ENCODE results near the gene ZNF521.

The ZNF521 gene

DNA sequence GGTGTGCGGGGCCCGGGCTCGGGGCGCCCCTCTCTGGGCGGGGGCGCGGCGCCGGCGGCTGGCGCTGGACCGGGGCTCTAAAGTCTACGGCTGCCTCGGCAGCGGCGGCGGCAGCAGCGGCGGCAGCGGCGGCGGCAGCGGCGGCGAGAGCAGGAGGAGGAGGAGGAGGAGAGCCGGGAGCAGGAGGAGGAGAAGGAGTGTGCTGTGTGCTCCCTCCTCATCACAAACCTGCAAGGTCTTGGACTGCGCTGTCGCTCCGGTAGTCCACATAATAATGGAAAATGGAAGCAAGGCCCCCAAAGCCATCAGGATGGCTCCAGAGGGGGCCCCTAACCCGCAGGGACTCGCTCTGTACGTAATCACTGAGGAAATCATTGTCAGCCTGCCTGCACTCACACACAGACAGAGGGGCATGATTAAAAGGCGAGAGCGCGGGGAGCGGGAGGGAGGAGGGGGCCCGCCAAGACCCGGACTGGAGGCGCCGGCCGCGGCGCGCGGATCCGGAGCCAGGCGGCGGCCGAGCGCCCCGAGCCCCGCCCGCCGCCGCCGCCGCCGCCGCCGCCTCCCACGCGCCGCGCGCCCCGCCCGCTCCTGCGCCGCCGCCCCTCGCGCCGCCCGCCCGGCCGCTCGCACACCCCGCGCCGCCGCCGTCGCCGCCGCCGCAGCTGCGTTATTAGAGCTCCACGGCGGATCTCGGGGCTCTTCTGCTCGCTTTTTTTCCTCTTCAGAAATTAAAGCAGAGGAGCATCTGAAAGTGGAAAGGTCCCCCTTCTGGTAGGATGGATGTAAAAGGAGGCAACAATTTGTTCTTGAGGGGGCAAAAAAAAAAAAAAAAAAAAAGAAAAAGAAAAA, at the start of gene ZNF521:
Gene ZNF521, minus strand, starts transcription at position 390 of the 852 bp plus-strand sequence. CDS start 1,220 bp downstream, outside the sequence.
- no peaks in the 10 kb centered on the region for H3K36me3 ChIP-seq
- H3K27ac ChIP-seq, result no peak within 1 kb of the TSS
- peak within 1 kb of the TSS; percentile 98 for H3K4me2 ChIP-seq
- no peaks in the 10 kb centered on the region for H3K9me3 ChIP-seq
- H3K27me3 ChIP-seq, result peaks cover 75% of the 10 kb centered on the region
- peak within 1 kb of the TSS; percentile 72 for H3K4me3 ChIP-seq
- H4K20me1 ChIP-seq, result peaks cover 61% of the 10 kb centered on the region
- H3K9ac ChIP-seq, result peak within 1 kb of the TSS; percentile 67
- H3K4me1 ChIP-seq, result peaks cover 28% of the 10 kb centered on the region
- no peak for TF ChIP-seq Cebpa-rat (IDR thresholded peaks at IDR 0.05)

DNA sequence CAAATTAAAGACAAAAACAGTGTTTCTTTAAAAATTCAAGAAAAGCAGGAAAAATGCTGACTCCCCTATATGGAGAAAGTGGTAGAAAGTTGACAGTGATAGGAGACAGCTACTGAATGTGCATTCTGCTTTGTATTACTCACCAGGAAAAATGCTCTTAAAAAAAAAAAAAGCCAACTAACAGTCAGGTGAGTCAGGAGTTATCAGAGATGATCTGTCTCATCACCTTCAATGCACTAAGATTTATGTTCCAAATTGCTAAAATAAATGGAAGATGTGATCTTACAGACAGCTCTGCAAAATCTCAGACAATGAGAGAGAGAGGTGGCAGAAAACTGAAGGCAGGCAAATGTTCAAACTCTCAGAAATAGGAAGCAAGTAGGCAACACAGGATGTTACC, 47.6 kb upstream of the ZNF521 start:
- H3K36me3 ChIP-seq, result no peaks in the 10 kb centered on the region
- H3K4me2 ChIP-seq, result no peak overlapping the region
- no peak for TF ChIP-seq Cebpa-rat (IDR thresholded peaks at IDR 0.05)
- no peaks in the 10 kb centered on the region for H3K27me3 ChIP-seq
- H3K9me3 ChIP-seq, result peaks cover 14% of the 10 kb centered on the region
- H3K4me1 ChIP-seq, result no peaks in the 10 kb centered on the region
- no peak overlapping the region for H3K4me3 ChIP-seq
- no peak overlapping the region for H3K9ac ChIP-seq
- no peaks in the 10 kb centered on the region for H4K20me1 ChIP-seq
- no peak overlapping the region for H3K27ac ChIP-seq

DNA sequence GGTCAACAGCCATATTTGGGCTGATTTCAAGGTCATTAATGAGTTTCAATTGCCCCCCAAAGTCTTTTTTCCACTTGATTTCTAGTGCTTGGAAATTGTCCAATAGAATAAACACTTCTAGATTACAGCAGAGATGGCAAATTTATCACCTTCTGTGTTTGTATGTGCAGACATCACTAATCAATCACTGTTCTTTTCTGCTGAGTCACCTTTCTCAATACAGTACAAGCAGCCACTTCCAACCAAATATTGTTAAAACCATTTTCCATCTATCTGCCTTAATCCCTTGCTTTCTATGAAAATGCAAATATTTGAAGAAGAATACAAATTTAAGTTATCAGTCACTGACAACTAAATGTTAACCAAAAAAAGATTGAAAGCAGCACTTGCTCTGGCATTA, 40.2 kb upstream of the ZNF521 start:
- Histone ChIP-seq H3K36me3 (no peaks in the 10 kb centered on the region), H3K4me3 (no peak overlapping the region), H3K4me2 (no peak overlapping the region), H3K27me3 (no peaks in the 10 kb centered on the region), H4K20me1 (no peaks in the 10 kb centered on the region), H3K9ac (no peak overlapping the region), H3K27ac (no peak overlapping the region), H3K9me3 (peaks cover 33% of the 10 kb centered on the region), H3K4me1 (no peaks in the 10 kb centered on the region)
- no peak for TF ChIP-seq Cebpa-rat (IDR thresholded peaks at IDR 0.05)

DNA sequence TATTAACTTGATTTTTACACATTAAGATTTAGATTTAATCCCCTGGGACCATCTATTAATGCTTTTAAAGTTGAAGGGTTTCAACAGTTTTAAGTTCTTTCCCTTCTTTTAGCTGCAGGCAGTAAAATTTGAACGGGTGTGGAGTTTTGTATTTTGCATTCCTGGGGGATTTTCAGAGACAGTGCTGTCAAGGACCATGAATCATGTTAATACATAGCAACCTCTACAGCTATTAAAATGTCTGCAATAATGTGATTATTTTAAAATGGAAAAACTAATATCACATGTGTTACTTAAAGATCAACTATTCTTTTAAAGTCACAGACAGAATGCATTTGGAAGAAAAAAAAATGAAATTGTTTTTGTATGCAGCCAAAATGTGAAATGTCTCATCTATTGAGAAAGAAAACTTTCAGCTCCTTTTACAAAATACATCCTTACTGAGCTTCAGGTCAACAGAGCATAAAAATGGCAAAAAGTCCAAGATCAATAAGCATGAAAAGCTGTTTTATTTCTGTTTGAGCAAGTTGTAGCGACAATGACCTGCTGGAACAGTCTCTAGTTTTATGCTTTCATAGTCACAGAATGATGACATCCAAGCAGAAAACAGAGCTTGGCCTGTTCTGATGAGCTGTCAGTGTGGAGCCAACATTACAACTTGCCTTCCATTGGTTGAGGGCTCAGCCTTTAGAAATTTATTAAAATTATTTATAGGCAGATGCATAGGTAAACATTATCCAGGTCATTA, 21.6 kb upstream of the ZNF521 start:
- H3K4me1 ChIP-seq, result no peaks in the 10 kb centered on the region
- no peaks in the 10 kb centered on the region for H3K9me3 ChIP-seq
- no peak overlapping the region for H3K9ac ChIP-seq
- H3K4me2 ChIP-seq, result no peak overlapping the region
- no peak overlapping the region for H3K4me3 ChIP-seq
- no peak overlapping the region for H3K27ac ChIP-seq
- H4K20me1 ChIP-seq, result no peaks in the 10 kb centered on the region
- TF ChIP-seq Cebpa-rat (IDR thresholded peaks at IDR 0.05), result no peak
- no peaks in the 10 kb centered on the region for H3K36me3 ChIP-seq
- H3K27me3 ChIP-seq, result no peaks in the 10 kb centered on the region

DNA sequence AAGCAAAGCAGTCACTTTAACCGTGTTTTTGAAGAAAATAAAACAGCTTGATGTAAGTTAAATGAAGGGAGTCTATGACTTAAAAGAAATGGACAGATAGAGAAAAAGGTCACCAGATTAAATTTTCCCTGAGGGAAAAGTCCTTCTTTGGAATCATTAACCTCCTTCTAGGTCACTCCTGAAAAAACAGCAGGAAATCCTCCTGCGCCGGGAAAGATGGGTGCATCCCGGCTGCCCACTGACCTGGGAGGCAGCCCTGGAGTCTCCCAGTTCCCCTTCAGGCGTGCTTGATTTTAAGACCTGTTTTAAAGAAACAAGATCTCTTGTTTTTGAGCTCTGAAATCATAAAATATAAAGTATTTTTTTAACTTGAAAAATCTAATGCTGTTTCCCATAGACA, 18.4 kb upstream of the ZNF521 start:
- no peak overlapping the region for H3K27ac ChIP-seq
- no peaks in the 10 kb centered on the region for H3K9me3 ChIP-seq
- no peaks in the 10 kb centered on the region for H4K20me1 ChIP-seq
- no peaks in the 10 kb centered on the region for H3K4me1 ChIP-seq
- H3K36me3 ChIP-seq, result no peaks in the 10 kb centered on the region
- no peak overlapping the region for H3K4me2 ChIP-seq
- H3K9ac ChIP-seq, result no peak overlapping the region
- TF ChIP-seq Cebpa-rat (IDR thresholded peaks at IDR 0.05), result no peak
- no peaks in the 10 kb centered on the region for H3K27me3 ChIP-seq
- no peak overlapping the region for H3K4me3 ChIP-seq

DNA sequence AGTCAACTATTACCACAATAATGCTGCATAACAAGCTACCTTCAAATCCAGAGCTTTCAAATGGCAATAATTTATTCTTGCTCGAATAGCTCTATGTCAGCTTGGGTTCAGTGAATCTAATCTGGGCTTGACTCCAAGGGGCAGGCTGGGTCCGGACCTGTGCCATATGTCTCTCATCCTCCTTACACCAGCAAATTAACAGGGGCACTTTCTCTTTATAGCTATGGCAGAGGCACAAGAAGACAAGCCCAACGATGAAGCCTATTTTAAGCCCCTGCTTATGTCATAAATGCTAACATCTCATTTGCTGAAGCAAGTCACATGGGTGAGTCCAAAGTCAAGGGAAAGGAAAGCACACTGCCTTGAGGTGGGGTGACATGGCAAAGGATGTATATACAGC, 13.3 kb upstream of the ZNF521 start:
- no peaks in the 10 kb centered on the region for H3K4me1 ChIP-seq
- no peaks in the 10 kb centered on the region for H3K27me3 ChIP-seq
- H4K20me1 ChIP-seq, result no peaks in the 10 kb centered on the region
- no peaks in the 10 kb centered on the region for H3K36me3 ChIP-seq
- no peaks in the 10 kb centered on the region for H3K9me3 ChIP-seq
- H3K4me2 ChIP-seq, result no peak overlapping the region
- no peak for TF ChIP-seq Cebpa-rat (IDR thresholded peaks at IDR 0.05)
- no peak overlapping the region for H3K9ac ChIP-seq
- H3K27ac ChIP-seq, result no peak overlapping the region
- H3K4me3 ChIP-seq, result no peak overlapping the region

DNA sequence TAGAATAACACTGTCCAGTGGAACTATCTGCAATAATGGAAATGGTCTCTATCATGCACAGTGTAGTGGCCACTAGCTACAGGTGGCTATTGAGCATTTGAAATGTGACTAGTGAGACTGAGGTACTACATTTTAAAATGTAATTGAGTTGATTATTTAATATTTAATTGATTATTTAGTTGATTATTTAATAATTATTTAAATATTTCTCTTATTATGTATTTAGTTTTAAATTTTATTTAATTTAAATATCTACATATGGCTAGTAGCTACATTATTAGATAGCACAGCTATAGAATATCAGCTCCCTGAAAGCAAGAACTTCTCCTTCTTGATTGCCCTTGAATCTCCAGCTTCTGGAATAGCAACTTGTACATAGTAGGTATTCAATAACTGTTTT, 12.8 kb upstream of the ZNF521 start:
- Histone ChIP-seq H3K36me3 (no peaks in the 10 kb centered on the region), H3K27ac (no peak overlapping the region), H4K20me1 (no peaks in the 10 kb centered on the region), H3K9ac (no peak overlapping the region), H3K4me2 (no peak overlapping the region), H3K27me3 (no peaks in the 10 kb centered on the region), H3K4me1 (no peaks in the 10 kb centered on the region), H3K9me3 (no peaks in the 10 kb centered on the region), H3K4me3 (no peak overlapping the region)
- no peak for TF ChIP-seq Cebpa-rat (IDR thresholded peaks at IDR 0.05)

DNA sequence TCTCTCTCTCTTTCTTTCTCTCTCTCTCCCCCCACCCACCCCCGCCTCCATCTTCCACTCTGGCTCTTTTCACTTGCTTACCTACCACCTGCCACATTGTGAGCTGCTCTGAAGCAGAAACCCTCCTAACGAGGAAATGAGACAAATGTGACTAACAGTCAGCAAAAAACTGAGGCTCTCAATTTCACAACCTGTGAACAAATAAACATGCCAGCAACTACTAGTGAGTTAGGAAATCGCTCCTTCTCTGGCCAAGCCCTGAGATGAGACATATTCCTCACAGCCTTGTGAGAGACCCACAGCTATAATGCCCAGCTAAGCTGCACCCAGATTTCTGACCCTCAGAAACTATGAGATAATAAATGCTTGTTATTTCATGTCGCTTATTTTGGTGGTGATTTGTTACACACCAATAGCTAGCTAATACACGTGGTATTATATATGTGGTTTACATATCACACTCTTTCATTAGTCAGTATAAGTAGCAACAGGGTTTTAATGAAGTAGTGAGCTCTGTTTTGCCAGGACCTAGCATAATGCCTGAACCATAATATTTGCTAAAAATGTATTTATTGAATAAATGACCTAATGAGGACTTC, 8.4 kb upstream of the ZNF521 start:
- Histone ChIP-seq H3K9me3 (no peaks in the 10 kb centered on the region), H4K20me1 (no peaks in the 10 kb centered on the region), H3K27ac (no peak overlapping the region), H3K27me3 (no peaks in the 10 kb centered on the region), H3K9ac (no peak overlapping the region), H3K4me3 (no peak overlapping the region), H3K4me2 (no peak overlapping the region), H3K36me3 (no peaks in the 10 kb centered on the region), H3K4me1 (no peaks in the 10 kb centered on the region)
- no peak for TF ChIP-seq Cebpa-rat (IDR thresholded peaks at IDR 0.05)

DNA sequence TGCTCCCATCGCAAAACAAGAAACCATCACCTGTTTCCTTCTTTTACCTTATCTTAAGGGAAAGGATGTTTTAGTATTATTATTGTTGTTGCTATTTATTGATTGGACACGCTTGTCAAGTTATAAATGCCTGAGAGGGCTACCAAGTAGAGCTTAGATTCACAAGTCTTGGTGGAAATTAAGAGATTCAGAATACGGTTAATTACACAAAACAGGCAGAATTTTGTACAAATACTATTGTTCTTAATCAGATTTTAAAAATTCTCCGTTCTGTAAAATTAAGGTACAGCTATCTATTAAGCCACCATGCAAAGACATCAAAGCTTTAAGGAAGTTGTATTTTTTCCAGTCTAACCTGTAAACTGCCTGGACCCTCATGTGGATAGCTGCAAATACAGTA, 1.1 kb upstream of the ZNF521 start:
- H3K36me3 ChIP-seq, result no peaks in the 10 kb centered on the region
- no peak overlapping the region for H3K9ac ChIP-seq
- peaks cover 64% of the 10 kb centered on the region for H3K27me3 ChIP-seq
- no peaks in the 10 kb centered on the region for H3K9me3 ChIP-seq
- no peak for TF ChIP-seq Cebpa-rat (IDR thresholded peaks at IDR 0.05)
- H4K20me1 ChIP-seq, result peaks cover 50% of the 10 kb centered on the region
- no peak overlapping the region for H3K27ac ChIP-seq
- H3K4me3 ChIP-seq, result no peak overlapping the region
- H3K4me2 ChIP-seq, result no peak overlapping the region
- H3K4me1 ChIP-seq, result peaks cover 28% of the 10 kb centered on the region

DNA sequence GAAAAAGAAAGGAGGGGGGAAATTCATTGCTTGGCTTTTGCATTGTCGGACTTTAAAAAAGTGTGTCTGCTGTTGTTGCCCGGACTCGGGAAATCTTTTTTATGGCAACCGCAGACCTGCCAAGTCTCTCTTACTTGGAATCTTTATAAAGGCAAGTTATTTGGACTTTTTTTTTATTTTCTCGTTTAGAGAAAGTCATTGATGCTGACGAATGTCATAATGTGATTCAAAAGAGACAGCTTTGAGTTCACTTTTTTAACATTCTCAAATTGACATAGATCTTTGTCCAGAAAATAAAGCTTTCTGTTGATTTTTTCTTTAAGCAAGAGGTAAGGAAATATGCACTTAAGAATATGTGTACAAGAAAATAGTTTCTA, 651 bp upstream of the ZNF521 start:
- peaks cover 55% of the 10 kb centered on the region for H4K20me1 ChIP-seq
- TF ChIP-seq Cebpa-rat (IDR thresholded peaks at IDR 0.05), result no peak
- H3K27ac ChIP-seq, result no peak overlapping the region
- H3K4me1 ChIP-seq, result peaks cover 28% of the 10 kb centered on the region
- H3K36me3 ChIP-seq, result no peaks in the 10 kb centered on the region
- H3K9me3 ChIP-seq, result no peaks in the 10 kb centered on the region
- H3K9ac ChIP-seq, result no peak overlapping the region
- peak overlapping the region; percentile 98 for H3K4me2 ChIP-seq
- H3K4me3 ChIP-seq, result peak overlapping the region; percentile 72
- peaks cover 68% of the 10 kb centered on the region for H3K27me3 ChIP-seq

Measured in BLaER1 (cell line).